Hematopoietic multipotent progenitor cell (in vitro differentiated cells): ENCODE results near the gene ZNF555. TPM values are rescaled to one million over a fixed set of nuclear protein-coding genes. Genes with fewer than 3 reads are reported as not detected.
"Not testable (repeated sequence)": the region's sequence is repeated elsewhere in the genome, so short reads cannot be mapped to it uniquely, and the experiment has no call there.

Experiments
- DNase-seq, 3 donors: peaks; one replicate each; pipeline ENCODE4 v3.0.0-alpha.2; 2011 to 2015; ENCODE audit warnings: low read depth in 2 of 3, low spot score in 2 of 3
- total RNA-seq: library from RNA; depleted of rRNA; stranded (reverse); fragments of >200 nt; gene quantifications from one replicate; pipeline ENCODE4 v1.2.3, GENCODE V29; 2012

The ZNF555 gene
- 5.9 TPM for total RNA-seq

DNA sequence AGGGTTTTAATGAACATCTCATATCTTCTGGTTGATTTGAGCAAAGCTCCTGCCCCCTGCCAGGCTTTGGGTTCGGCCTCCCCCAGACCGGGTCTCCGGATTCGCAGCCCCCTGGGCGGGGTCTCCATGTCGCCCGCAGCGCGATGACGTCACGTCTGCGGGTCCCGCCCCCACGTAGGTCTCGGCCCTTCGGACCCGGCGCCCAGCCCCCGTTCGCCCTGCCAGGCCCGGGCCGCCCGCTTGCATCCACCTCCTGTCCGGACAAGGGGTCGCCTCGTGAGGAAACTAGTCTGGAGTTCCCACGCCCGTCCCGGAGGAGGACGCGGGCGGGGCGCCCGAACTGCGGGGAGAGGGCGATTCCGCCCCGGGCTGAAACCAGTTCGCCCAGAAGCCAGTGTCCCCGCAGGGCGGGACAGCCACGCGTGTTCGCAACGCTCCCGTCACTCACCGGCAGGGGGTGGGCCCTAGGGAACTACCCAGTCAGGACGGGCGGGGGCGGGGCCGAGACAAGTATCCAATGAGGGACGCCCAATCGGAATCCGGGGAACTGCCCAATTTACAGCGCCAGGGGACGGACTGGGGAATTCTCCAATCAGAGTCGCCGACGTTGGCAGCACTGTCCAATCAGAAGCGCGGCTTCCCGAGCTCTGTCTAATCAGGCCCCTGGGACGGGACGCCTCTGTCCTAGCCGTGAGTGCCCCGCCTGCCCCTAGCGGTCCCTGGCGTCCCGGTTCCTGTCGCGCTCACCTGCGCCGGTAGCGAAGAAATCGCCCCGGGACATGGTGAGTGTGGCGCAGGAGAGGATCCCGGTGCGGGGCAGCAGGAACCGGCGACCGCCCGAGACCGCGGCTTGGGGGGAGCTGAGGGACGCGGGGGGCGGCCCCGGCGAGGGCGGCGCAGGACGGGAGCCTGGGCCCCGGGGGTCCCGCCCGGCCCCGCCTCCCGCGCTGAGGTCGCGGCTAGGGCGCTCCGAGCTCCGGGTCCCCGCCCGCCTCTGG lies at the start of gene ZNF555:
Gene ZNF555, plus strand, starts transcription at position 682 of the 998 bp plus-strand sequence. Its CDS starts 98 bp downstream, at position 780.
- DNase-seq, result peak; percentile 91 to 100 (median 100)

DNA sequence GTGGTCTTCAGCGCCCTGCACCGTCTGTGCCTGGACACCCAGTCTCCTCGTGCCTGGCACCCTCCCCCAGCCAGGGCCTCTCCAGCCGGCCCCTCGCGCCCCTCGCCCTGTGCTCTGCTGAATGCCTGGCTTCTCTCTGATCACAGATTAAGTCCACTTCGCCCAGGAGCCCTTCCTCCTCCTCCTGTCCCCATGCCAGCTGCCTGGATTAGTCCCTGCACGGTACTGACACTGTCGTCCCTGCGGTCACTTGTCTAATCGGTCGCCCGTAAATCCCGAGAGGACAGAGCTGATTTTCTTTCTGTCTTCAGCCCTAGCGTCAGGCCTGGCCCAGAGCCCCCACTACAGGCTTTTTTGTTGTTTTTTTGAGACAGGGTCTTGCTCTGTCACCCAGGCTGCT lies 49.4 kb upstream of the ZNF555 start:
- DNase-seq, result no peak

DNA sequence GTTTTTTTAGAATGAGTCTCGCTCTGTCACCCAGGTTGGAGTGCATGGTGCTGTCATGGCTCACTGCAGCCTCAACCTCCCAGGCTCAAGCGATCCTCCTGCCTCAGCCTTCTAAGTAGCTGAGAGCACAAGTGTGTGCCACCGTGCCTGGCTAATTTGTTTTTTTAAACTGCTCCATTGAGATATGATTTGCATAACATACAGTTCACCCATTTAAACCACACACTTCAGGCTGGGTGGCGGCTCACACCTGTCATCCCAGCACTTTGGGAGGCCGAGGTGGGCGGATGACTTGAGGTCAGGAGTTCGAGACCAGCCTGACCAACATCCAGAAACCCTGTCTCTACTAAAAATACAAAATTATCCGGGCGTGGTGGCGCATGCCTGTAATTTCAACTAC lies 48.6 kb upstream of the ZNF555 start:
- DNase-seq, result not testable (repeated sequence)

DNA sequence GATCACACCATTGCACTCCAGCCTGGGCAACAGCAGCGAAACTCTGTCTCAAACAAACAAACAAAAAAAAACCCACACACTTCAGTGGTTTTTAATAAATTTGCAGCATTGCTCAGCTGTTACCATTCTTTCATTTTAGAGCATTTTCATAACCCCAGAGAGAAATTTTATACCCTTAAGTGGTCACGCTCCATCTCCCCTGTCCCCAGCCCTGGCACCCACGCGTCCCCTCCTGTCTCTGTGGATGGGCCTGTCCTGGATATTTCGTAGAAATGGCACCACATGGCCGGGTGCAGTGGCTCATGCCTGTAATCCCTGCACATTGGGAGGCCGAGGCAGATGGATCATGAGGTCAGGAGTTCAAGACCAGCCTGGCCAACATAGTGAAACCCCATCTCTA lies 48.1 kb upstream of the ZNF555 start:
- DNase-seq, result no peak

DNA sequence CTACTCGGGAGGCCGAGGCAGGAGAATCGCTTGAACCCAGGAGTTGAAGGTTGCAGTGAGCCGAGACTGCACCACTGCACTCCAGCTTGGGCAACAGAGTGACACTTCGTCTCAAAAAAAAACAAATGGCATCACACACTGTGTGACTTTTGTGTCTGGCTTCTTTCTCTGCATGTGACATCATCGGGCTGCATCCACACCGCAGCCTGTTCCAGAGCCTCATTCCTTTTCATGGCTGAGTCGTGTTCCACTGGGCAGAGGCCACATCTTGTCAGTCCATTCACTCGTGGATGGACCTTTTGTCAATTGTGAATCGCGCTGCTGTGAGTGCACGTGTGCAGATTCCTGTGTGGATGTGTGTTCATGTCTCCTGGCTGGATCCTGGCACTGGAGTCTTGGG lies 47.7 kb upstream of the ZNF555 start:
- no peak for DNase-seq

DNA sequence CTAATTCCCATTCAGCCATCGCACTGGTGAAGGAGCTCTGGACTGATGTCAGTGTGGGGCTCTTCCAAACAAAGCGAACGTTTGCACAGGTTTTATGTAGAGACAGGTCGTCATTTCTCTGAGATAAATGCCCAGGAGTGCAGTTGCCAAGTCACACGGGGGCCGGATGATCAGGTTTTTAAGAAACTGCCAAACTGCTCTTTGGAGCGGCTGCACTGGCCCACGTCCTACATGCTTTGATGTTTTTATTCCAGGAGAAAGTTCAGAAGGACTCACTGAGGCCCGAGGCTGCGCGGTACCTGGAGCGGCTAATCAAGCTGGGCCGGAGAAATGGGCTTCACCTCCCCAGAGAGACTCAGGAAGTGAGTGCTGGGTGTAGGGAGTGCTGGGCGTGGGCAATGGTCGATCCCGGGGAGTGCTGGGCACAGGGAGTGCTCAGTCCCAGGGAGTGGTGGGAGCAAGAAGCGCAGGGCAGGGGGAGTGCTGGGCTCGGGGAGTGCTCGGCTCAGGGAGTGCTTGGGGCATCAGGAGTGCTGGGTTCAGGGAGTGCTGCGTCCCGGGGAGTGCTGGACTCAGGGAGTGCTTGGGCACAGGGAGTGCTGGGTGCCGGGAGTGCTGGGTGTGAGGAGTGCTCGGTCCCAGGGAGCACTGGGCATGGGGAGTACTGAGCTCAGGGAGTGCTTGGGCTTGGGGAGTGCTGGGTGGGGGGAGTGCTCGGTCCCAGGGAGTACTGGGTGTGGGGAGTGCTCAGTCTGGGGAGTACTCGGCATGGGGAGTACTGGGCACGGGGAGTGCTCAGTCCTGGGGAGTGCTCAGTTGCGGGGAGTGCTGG lies 45.2 kb upstream of the ZNF555 start:
- DNase-seq, result no peak

DNA sequence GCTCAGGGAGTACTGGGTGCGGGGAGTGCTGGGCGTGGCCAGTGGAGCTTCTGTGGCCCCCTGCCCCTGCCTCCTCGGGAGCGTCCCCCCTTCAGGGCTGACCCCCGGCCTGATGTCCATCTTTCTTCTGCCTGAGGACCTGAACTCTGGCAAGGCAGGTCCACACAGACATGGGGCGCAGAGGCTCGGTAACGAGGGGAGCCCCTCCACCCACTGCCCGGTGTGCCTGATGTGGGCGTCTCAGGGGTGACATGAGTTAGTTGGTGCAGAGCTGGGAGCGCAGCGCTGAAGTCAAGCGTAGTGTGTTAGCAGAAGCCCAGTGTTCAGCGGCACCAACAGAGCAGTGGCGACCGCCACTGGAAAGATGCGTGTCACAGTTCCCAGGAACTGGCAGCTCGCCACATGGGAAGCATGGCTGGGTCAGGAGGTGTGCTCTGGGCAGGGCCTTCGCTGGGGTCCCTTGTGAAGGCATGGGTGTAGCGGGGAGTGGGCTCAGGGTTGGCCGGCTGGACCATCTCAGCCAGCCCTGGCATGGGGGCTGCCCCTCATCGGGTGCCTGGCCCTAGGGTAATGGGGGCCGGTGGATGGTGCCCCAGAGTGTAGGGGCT lies 44.5 kb upstream of the ZNF555 start:
- DNase-seq, result no peak

DNA sequence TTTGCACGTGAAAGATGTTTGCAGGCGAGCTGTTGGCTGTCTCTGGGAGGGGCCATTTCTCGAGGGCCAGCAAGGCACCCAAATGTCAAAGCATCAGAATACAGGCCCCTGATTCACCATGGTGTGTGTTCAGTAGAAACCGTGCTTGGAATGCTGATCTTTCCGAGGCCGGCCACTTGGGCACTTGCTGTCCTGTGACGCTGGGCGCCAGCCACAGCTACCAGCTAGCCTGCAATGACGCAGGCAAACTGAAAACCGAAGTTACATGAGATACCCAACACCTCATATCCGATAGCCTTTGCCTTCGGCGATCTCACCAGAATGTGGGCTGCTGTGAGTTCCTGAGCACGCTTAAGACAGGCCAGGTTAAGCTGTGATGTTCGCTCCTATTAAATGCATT lies 44.0 kb upstream of the ZNF555 start:
- DNase-seq, result no peak

DNA sequence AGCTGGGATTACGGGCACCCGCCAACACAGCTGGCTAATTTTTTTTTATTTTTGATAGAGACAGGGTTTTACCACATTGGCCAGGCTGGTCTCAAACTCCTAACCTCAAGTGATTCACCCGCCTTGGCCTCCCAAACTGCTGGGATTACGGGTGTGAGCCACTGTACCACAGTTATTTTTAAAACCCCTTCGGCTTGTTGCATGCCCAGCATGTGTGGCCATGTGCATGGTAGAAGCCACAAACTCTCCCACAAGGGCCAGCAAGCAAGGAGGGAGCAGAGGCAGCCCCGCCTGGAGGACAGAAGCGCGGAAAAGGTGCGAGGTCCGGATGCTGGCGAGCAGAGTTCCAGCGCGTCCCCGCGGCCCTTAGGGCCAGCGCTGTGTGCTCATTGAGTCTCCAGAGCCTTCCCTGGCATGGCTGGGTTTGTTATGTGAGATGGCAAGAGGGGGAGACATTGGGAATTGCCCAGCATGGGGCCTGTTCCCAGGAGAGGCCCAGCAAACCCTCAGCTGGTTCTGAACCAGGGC lies 43.1 kb upstream of the ZNF555 start:
- DNase-seq, result no peak

DNA sequence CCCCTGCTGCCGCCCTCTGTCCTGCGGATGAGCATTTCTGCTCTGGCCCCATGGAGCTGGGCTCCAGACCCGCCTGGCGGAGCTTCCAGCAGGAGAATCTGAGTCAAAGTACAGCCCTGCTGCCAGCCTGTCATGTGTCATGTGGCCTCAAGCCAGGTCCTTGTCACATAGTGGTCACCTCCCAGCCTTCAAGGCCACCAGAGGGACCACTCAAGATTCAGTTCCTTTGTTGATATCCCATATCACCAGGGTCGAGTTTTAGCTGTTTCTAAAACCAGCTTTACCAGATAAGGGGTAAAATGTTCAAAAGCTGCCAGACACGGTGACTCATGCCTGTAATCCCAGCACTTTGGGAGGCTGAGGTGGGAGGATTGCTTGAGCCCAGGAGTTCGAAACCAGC lies 42.5 kb upstream of the ZNF555 start:
- no peak for DNase-seq

DNA sequence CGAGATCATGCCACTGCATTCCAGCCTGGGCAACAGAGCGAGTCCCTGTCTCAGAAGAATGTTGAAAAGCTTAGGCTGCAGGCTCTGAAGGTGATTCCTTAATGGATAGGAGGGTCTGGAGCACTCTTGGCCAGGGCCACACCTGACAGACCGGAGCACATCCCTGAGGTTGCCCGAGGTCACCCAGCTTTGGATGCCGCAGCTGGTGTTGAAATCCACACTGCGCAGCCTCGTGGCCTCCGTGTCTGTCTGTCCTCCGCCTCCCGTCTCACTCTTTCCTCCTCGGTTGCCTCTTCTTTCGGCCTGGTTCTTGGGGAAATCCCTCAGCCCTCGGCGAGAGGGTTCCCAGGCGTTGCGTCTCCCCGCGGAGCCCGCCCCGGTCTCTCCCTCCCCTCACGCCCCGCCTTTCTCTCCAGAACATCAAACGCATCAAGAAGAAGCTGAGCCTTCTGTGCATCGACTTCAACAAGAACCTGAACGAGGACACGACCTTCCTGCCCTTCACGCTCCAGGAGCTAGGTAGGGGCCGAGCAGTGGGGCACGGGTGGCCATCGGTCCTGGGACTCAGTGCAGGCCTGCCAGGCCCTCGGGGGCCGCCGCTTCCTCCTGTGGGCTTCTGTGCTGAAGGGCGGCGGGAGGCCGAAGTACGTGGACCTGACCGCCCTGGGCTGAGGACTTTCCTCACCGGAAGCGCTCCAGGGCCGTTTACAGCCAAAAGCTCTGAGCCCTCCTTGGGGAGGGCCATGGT lies 41.8 kb upstream of the ZNF555 start:
- DNase-seq, result no peak

DNA sequence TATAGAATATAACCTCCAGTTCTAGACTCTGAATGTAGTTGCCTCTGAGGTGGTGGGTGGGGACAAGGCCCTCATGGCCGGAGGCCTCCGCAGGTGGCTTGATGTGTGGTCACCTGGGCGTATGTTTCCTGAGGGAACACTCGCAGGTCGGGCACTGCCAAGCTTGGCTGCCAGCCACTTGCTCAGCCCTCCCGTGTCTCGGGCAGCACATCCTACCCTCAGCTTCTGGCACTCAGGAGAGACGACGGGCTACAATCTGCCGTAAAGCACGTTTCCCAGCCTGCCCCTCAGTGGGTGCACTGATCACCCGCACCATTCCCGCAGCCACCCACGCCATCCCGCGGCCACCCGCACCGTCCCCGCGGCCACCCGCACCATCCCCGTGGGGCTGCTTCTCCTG lies 40.8 kb upstream of the ZNF555 start:
- no peak for DNase-seq

DNA sequence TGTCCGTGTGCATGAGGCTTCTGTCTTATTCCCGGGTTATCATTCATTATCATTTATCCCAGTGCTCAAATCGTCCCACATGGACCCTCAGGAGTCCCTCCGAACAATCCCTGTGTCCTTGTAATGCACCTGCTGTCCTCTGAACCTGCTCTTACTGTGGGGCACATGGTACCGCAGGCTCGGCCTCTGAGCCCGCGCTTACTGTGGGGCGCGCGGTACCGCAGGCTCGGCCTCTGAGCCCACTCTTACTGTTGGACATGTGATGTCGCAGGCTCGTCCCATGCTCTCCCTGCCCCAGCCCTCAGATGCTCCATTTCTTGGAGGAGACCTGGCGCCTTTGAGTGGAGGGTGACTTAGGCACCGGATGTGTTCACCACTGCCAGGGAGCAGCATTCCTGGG lies 38.4 kb upstream of the ZNF555 start:
- DNase-seq, result no peak

DNA sequence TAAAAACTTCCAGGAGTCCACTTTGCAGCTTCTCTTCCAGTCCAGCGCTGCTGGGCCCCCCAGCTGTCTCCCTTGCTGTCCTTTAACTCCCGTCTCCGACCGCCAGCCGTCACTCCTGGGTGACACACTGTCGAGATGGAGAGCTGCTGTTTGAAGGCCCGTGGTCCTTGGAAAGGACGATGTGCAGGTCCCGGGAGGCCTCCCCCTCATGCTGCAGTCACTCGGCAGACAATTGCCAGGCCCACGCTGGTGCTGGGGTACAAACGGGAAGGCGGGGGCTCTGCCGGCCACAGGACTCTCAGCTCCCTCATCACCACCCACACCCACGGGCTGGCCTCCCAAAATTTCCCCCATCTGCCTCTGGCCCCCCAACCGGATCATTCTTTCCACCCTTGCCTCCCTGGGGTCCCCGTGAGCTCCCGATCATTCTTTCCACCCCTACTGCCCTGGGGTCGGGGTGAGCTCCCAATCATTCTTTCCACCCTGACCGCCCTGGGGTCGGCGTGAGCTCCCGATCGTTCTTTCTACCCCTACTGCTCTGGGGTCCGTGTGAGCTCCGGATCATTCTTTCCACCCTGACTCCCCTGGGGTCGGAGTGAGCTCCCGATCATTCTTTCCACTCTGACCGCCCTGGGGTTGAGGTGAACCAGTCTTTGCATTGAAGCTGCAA lies 37.7 kb upstream of the ZNF555 start:
- DNase-seq, result no peak

DNA sequence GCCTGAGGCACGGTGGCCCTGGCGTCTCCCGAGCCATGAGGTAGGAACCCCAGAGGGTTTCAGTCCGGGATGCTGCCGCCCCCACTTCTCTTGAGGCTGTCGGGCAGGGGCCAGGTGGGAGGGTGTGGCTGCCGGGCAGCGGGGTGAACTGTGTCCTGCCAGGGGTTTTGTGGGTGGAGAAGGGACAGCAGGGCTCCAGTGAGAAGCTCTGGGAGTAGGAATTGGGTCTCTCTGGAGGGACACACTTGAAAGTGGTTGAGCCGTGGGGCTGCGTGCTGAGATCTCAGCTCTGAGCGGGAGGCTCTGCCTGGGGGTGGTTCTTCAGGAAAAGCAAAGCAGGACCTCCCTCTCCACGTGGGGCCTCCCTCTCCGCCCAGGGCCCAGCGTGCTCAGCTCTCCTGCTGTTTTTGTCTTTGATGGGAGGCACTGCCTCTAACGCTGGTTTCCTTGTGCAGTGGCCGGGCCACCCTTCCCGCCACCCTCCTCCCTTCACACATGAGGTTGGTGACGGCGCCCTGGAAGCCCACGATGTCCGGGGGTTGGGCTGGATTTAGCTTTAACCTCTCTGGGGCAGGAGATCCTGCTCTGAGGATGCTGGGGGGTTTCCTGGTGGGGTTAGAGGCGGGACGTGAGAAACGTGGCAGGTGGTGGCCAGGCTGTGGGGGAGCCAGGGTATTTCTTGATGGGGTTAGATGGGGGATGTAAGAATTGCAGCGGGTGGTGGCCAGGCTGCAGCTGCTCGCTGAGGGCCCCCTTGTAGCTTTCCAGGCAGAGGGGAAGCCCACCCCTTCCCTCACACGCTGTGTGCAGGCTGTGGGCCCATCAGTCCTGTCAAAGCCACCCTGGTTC lies 36.9 kb upstream of the ZNF555 start:
- DNase-seq, result no peak

DNA sequence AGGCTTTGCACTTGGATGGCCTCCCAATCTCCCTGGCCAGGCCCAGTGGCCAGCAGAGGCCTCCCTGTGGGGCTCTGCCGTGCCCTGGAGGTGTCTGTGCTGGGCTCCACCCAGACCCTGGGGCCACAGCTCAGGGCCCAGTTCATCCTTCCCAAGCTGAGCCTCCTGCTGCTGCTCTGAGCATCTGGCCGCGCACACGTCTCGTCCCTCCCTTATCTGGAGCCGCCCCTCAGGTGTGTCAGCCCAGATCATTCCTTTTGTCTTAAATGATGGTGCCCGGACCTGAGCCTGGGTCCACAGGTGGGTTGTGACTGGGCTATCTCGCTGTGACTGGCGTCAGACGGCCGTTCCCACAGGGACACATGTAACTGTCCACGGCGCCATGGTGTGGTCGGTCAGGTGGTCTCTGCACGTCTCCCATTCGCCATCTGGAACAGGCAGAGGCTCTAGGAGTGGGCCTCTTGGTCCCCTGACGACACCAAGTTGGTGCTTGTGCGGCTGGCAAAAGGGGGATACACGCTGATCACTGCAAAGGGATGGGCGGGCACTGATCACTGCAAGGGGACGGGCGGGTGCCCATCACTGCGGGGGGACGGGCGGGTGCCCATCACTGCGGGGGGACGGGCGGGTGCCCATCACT lies 35.9 kb upstream of the ZNF555 start:
- no peak for DNase-seq

DNA sequence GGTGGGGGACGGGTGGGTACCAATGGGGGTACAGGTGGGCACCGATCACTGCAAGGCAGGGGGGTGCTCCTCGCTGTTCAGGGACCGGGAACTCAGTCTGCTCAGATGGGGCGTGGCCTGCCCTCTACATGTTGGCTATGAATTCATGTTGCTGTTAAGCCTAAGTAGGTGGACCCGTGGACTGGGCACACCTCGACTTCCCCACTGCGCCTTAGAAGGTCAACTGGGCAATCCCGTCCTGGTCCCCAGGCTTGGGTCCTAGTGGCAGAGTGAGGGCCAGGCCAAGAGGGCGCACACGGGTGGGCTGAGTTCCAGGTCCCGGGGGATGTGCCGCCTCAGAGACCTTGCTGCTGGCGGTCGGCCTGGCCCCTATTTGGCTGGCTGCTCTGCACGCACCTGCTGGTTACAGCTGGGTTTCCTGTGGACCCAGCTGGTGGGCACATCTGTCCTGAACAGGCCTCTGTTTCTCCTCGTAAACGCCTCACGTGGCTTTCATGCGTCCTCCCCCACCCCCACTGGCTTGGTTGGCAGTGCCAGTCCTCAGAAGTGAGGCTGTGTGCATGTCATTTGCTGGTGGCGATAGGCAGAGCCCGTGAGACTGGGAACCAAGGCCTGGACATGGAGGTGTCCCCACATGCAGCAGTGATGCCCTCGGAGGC lies 35.2 kb upstream of the ZNF555 start:
- no peak for DNase-seq
